Measurements from ENCODE around the gene NSD1.

DNA sequence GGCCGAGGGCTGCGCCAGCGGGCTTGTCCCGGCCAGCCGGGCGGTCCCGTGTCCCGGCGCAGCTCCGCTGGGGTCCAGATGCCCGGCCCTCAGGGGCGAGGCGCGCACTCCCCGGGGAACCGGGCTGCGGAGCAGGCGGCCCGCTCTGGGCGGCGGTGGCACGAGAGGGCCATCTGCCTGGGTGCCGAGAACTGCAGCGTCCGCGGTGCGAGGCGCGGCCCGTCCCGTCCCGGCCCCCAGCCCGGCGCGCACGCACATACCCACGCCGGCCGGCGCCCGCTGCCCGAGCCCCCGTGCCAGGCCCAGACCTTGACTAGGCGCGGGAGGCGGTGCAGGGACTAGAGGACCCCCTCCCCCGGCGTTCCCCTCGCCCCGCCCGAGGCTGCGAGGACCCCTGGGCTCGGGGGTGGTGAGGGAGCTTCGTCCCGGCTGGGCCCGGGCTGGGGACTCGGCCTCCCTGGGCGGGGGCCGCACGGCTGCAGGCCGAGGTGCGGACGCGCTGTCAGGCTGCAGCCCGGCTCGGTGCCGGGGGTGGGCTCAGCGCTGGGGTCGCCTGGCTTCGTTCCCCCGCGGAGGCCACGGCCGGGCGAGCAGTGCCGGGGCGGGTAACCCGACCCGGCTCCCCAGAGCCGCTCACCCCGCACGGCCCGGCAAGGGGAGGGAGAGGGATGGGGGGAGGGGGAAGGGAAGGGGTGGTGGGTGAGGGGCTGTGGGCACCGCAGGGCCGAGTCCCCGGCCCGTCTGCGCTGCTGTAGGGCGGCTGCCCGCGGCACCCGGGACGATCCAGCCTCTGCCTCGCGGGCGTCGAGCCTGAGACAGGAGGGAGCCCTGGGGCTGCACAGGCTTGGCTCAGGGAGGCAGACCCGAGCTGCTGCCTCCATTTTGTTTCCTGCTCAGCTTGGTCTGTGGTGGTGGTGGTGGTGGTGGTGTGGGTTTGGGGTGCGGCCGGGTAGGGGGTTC lies 1.2 kb upstream of the NSD1 start:
- TF ChIP-seq, protein P1, sequence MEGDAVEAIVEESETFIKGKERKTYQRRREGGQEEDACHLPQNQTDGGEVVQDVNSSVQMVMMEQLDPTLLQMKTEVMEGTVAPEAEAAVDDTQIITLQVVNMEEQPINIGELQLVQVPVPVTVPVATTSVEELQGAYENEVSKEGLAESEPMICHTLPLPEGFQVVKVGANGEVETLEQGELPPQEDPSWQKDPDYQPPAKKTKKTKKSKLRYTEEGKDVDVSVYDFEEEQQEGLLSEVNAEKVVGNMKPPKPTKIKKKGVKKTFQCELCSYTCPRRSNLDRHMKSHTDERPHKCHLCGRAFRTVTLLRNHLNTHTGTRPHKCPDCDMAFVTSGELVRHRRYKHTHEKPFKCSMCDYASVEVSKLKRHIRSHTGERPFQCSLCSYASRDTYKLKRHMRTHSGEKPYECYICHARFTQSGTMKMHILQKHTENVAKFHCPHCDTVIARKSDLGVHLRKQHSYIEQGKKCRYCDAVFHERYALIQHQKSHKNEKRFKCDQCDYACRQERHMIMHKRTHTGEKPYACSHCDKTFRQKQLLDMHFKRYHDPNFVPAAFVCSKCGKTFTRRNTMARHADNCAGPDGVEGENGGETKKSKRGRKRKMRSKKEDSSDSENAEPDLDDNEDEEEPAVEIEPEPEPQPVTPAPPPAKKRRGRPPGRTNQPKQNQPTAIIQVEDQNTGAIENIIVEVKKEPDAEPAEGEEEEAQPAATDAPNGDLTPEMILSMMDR (IDR thresholded peaks at IDR 0.05 in 2 of 3, conservative IDR thresholded peaks at IDR 0.05 in 1 of 3; ENCODE audit: borderline replicate concordance in 1 of 3, insufficient read depth in 1 of 3, low read depth in 2 of 3, low read length in 2 of 3): no peak
- TF ChIP-seq POLR2AphosphoS5 (IDR thresholded peaks at IDR 0.05; ENCODE audit: low read depth, low read length): no peak
- no peak for TF ChIP-seq EZH2 (IDR thresholded peaks at IDR 0.05)
- TF ChIP-seq MAX (IDR thresholded peaks at IDR 0.05): no peak
- no peak for TF ChIP-seq POLR2A (IDR thresholded peaks at IDR 0.05; ENCODE audit: borderline replicate concordance, extremely low read depth, insufficient read depth, insufficient read length)
- no peak for TF ChIP-seq ATF3 (IDR thresholded peaks at IDR 0.05)

All from HCT116 (cell line).